Measurements from ENCODE around the gene NUP62. TPM values are rescaled to one million over a fixed set of nuclear protein-coding genes. Genes with fewer than 3 reads are reported as not detected.
A peak's percentile ranks its signal among the peaks of the same experiment; 100 is the strongest.

The NUP62 gene
- total and polyA plus RNA-seq, 2 experiments from 2014 or later = 55.5 to 99.4 TPM

- Histone ChIP-seq H3F3A (replicated peaks; ENCODE audit: low read depth) (peaks cover 31% of the 10 kb centered on the region), H3K4me1 (ENCODE audit: insufficient read depth) (peaks cover 19% of the 10 kb centered on the region), H3K27me3 (ENCODE audit: insufficient read depth) (no peaks in the 10 kb centered on the region), H4K20me1 (replicated peaks; ENCODE audit: insufficient read depth) (peaks cover 8% of the 10 kb centered on the region), H3K27ac (ENCODE audit: low read depth) (peak overlapping the region; percentile 0; the same call in 1 of the 2 replicates), H3K4me2 (peak overlapping the region; percentile 84), H3K36me3 (ENCODE audit: insufficient read depth) (peaks cover 2% of the 10 kb centered on the region), H3K79me2 (replicated peaks; ENCODE audit: insufficient read depth) (peaks cover 24% of the 10 kb centered on the region), H3K9me2 (ENCODE audit: insufficient read depth) (no peaks in the 10 kb centered on the region), H2AFZ (no peak overlapping the region), H3K4me3 (peak overlapping the region; percentile 48)
- Mint-ChIP-seq H3K36me3 (ENCODE audit: low read depth) (peaks cover 26% of the 10 kb centered on the region), H3K27me3 (ENCODE audit: insufficient read depth, low read depth, poor library complexity) (peaks cover 21% of the 10 kb centered on the region), H3K9me3 (peaks cover 7% of the 10 kb centered on the region), H3K27ac (no peak overlapping the region), H3K4me1 (peaks cover 32% of the 10 kb centered on the region), H3K4me3 (no peak overlapping the region; the same call in 2 of the 3 replicates)
- TF ChIP-seq POLR2AphosphoS5 (IDR thresholded peaks at IDR 0.05; ENCODE audit: low read depth) = peak; percentile 66
- no peak for TF ChIP-seq JUNB (IDR thresholded peaks at IDR 0.05; ENCODE audit: unreplicated experiment)
- TF ChIP-seq CREB1 (CRISPR knock-in tag; IDR thresholded peaks at IDR 0.05; ENCODE audit: low read depth) = peak; percentile 85
- no peak for TF ChIP-seq EZH2phosphoT487 (IDR thresholded peaks at IDR 0.05; ENCODE audit: unreplicated experiment)
- no peak for TF ChIP-seq ZNF114 (CRISPR knock-in tag; IDR thresholded peaks at IDR 0.05)
- ATAC-seq = peak; percentile 69
- peak; percentile 100 for DNase-seq (ENCODE audit: low spot score)
Observed at GRCh38 chr19:49869484-49870308, 59.6 kb downstream of the NUP62 start.

- H4K20me1 ChIP-seq (replicated peaks; ENCODE audit: insufficient read depth) = peaks cover 13% of the 10 kb centered on the region
- Mint-ChIP-seq H3K27ac (no peak overlapping the region), H3K4me3 (no peak overlapping the region), H3K9me3 (peaks cover 7% of the 10 kb centered on the region), H3K4me1 (peaks cover 34% of the 10 kb centered on the region), H3K27me3 (ENCODE audit: insufficient read depth, low read depth, poor library complexity) (peaks cover 21% of the 10 kb centered on the region), H3K36me3 (ENCODE audit: low read depth) (peaks cover 32% of the 10 kb centered on the region)
- DNase-seq (ENCODE audit: low spot score) (no peak), ATAC-seq (peak; percentile 10)
- peaks cover 32% of the 10 kb centered on the region for H3F3A ChIP-seq (replicated peaks; ENCODE audit: low read depth)
- H3K27me3 ChIP-seq (ENCODE audit: insufficient read depth) = no peaks in the 10 kb centered on the region
- H3K4me2 ChIP-seq = peak overlapping the region; percentile 93
- peaks cover 8% of the 10 kb centered on the region for H3K36me3 ChIP-seq (ENCODE audit: insufficient read depth)
- peak overlapping the region; percentile 99 for H3K4me3 ChIP-seq
- no peaks in the 10 kb centered on the region for H3K9me2 ChIP-seq (ENCODE audit: insufficient read depth)
- peaks cover 21% of the 10 kb centered on the region for H3K79me2 ChIP-seq (replicated peaks; ENCODE audit: insufficient read depth)
- peak overlapping the region; percentile 94 for H3K27ac ChIP-seq (ENCODE audit: low read depth)
- peaks cover 19% of the 10 kb centered on the region for H3K4me1 ChIP-seq (ENCODE audit: insufficient read depth)
- H2AFZ ChIP-seq = no peak overlapping the region
- TF ChIP-seq ZNF331 (CRISPR knock-in tag; IDR thresholded peaks at IDR 0.05; ENCODE audit: low read depth) = no peak
- no peak for TF ChIP-seq ZNF114 (CRISPR knock-in tag; IDR thresholded peaks at IDR 0.05)
- TF ChIP-seq JUNB (IDR thresholded peaks at IDR 0.05; ENCODE audit: unreplicated experiment) = no peak
- TF ChIP-seq REST (IDR thresholded peaks at IDR 0.05; ENCODE audit: unreplicated experiment) = no peak
- TF ChIP-seq NANOG (IDR thresholded peaks at IDR 0.05; ENCODE audit: borderline replicate concordance) = no peak
- TF ChIP-seq EZH2 (IDR thresholded peaks at IDR 0.05; ENCODE audit: low read depth, unreplicated experiment) = no peak
- no peak for TF ChIP-seq CREB1 (CRISPR knock-in tag; IDR thresholded peaks at IDR 0.05; ENCODE audit: low read depth)
- TF ChIP-seq EZH2phosphoT487 (IDR thresholded peaks at IDR 0.05; ENCODE audit: unreplicated experiment) = no peak
- no peak; the same call in 1 of the 2 replicates for TF ChIP-seq POLR2AphosphoS5 (IDR thresholded peaks at IDR 0.05; ENCODE audit: low read depth)
- no peak for TF ChIP-seq STAT1 (IDR thresholded peaks at IDR 0.05; ENCODE audit: unreplicated experiment)
- TF ChIP-seq ETS1 (IDR thresholded peaks at IDR 0.05) = no peak
- no peak for TF ChIP-seq CTCF (conservative IDR thresholded peaks at IDR 0.05; ENCODE audit: low read depth in 2 of 2)
Observed at GRCh38 chr19:49869009-49869483, 60.3 kb downstream of the NUP62 start.
